Mucosa of rectum (tissue), 2 donors: ENCODE results near the gene SLC25A10.
A peak's percentile ranks its signal among the peaks of the same experiment; 100 is the strongest.
"Not testable (repeated sequence)": the region's sequence is repeated elsewhere in the genome, so short reads cannot be mapped to it uniquely, and the experiment has no call there.

Source experiments
- H3K27ac ChIP-seq, 2 donors: one replicate each; pipeline ENCODE4 v1.7.0; 2013; ENCODE audit warnings: inconsistent platforms in 2 of 2, low read depth in 2 of 2, low read length in 2 of 2
- H3K27me3 ChIP-seq, 2 donors: one replicate each; pipeline ENCODE4 v1.7.0; 2013; ENCODE audit warnings: low read length in 2 of 2; ENCODE audit not compliant: control insufficient read depth in 2 of 2, insufficient read depth in 2 of 2
- H3K36me3 ChIP-seq, 2 donors: one replicate each; pipeline ENCODE4 v1.7.0; 2013; ENCODE audit warnings: low read length in 2 of 2; ENCODE audit not compliant: control insufficient read depth in 2 of 2, insufficient read depth in 2 of 2
- H3K4me1 ChIP-seq, 2 donors: one replicate each; pipeline ENCODE4 v1.7.0; 2013; ENCODE audit warnings: low read length in 2 of 2, mild to moderate bottlenecking in 1 of 2; ENCODE audit not compliant: control insufficient read depth in 2 of 2, insufficient read depth in 2 of 2
- H3K4me3 ChIP-seq, 2 donors: one replicate each; pipeline ENCODE4 v1.7.0; 2013; ENCODE audit warnings: low read length in 2 of 2
- H3K9ac ChIP-seq, 2 donors: one replicate each; pipeline ENCODE4 v1.7.0; 2013; ENCODE audit warnings: low read length in 2 of 2, low read depth in 1 of 2, mild to moderate bottlenecking in 1 of 2
- H3K9me3 ChIP-seq, 2 donors: one replicate each; pipeline ENCODE4 v1.7.0; 2013; ENCODE audit warnings: low read length in 2 of 2; ENCODE audit not compliant: control insufficient read depth in 2 of 2
- donor health status: healthy.
- donor health status: Normal muscosa, but diverticular disease.

The SLC25A10 gene

DNA sequence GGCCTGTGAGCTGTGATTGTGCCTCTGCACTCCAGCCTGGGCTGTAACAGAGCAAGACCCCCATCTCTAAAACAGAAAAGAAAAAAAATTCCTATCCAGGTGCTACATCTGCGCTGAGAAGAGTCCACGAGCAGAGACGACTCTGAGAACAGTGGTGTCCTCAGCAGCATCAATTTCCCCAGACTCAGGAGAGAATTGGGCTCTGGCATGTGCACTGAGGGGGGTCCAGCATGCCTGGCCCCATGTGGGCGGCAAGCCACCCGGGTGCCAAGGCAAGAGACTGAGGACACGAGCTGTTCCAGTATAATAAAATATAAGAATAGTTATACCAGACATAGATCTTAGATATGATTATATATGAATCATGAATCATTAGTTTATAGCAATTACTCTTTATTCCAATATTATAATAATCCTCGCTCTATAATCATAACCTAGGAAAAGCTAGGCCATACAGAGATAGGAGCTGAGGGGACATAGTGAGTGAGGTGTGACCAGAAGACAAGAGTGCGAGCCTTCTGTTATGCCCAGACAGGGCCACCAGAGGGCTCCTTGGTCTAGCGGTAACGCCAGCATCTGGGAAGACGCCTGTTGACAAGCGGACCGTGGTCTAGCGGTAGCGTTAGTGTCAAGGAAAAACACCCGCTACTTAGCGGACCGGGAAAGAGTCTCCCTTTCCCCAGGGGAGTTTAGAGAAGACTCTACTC lies 36.4 kb upstream of the SLC25A10 start:
- not testable (repeated sequence) for H3K27me3 ChIP-seq, H3K9me3 ChIP-seq, H3K27ac ChIP-seq, H3K4me3 ChIP-seq, H3K4me1 ChIP-seq, H3K9ac ChIP-seq
- peaks cover 23 to 25% of the 10 kb centered on the region in 2 donors for H3K36me3 ChIP-seq

GRCh38 chr17:81676906-81677305 lies 35.2 kb upstream of the SLC25A10 start:
- Histone ChIP-seq H3K9ac (no peak overlapping the region), H3K36me3 (peaks cover 16 to 17% of the 10 kb centered on the region in 2 donors), H3K27ac (no peak overlapping the region), H3K4me3 (no peak overlapping the region), H3K9me3 (no peaks in the 10 kb centered on the region), H3K27me3 (no peaks in the 10 kb centered on the region), H3K4me1 (no peaks in the 10 kb centered on the region)

DNA sequence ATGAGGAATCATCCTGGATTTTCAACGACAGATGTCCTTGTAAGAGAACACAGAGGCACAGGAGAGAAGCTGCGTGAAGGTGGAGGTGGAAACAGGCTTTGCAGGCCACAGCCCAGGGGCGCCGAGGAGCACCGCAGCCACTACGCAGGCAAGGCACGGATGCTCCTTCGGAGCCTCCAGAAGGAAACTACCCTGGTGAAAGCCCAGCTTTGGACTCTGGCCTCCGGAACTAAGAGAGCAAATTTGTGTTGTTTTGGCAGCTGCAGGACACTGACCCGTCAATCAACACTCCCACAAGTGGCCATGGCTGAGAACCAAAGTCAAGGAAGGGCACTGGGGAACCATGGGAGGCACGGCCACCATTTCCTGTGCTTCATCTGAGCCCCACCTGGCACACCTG lies 31.9 kb upstream of the SLC25A10 start:
- Histone ChIP-seq H3K9me3 (no peaks in the 10 kb centered on the region), H3K27me3 (no peaks in the 10 kb centered on the region), H3K27ac (no peak overlapping the region), H3K4me1 (peaks cover 7 to 16% of the 10 kb centered on the region in 2 donors), H3K4me3 (no peak overlapping the region), H3K36me3 (peaks cover 0 to 5% of the 10 kb centered on the region in 2 donors), H3K9ac (no peak overlapping the region)

GRCh38 chr17:81681672-81682071 lies 30.4 kb upstream of the SLC25A10 start:
- no peaks in the 10 kb centered on the region for H3K9me3 ChIP-seq
- H3K9ac ChIP-seq: no peak overlapping the region
- H3K4me1 ChIP-seq: peaks cover 9 to 21% of the 10 kb centered on the region in 2 donors
- peaks cover 7 to 11% of the 10 kb centered on the region in 2 donors for H3K36me3 ChIP-seq
- no peaks in the 10 kb centered on the region for H3K27me3 ChIP-seq
- H3K4me3 ChIP-seq: no peak overlapping the region
- no peak overlapping the region for H3K27ac ChIP-seq

DNA sequence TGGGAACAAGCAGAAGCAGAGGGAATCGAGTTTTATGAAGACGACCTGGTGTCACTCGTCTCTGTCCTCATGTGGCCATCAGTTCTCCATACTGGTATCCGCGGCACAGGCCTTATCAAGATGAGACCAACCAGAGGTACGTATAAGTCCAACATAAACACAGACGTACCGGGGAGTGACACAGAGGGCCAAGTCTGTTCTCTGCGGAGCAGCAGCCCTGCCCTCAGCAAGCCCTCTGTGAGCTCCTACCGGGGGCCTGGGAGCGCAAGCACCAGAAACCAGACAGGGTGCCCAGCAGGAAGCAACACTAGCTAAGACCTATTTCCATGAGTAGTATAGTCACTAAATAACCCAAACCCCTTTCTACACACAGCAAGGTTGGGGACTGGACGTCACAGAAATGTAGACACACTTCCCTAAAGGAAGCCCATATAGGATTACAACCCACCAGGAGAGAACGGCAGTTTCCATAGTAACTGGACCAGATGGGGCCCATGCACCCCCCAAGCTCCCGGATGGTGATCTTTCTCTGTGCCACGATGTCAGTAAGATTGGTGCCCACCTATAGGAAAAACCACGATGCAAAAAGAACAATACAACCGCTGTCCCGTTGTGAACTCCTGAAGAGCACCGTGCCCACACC lies 29.4 kb upstream of the SLC25A10 start:
- peak overlapping the region; percentile 82 to 92 for H3K4me3 ChIP-seq
- H3K27ac ChIP-seq: peak overlapping the region in 1 of 2 donors; percentile 71

GRCh38 chr17:81683208-81683583 lies 28.9 kb upstream of the SLC25A10 start:
- peaks cover 9 to 21% of the 10 kb centered on the region in 2 donors for H3K4me1 ChIP-seq
- no peaks in the 10 kb centered on the region for H3K27me3 ChIP-seq
- peak overlapping the region; percentile 82 to 92 for H3K4me3 ChIP-seq
- peak overlapping the region; percentile 81 to 83 for H3K9ac ChIP-seq
- no peaks in the 10 kb centered on the region for H3K9me3 ChIP-seq
- peaks cover 21 to 25% of the 10 kb centered on the region in 2 donors for H3K36me3 ChIP-seq
- peak overlapping the region; percentile 21 to 71 for H3K27ac ChIP-seq

More for the DNA sequence above, 29.4 kb upstream of the SLC25A10 start:
- Histone ChIP-seq H3K9me3 (no peaks in the 10 kb centered on the region), H3K9ac (peak overlapping the region; percentile 81 to 83), H3K27me3 (no peaks in the 10 kb centered on the region), H3K4me1 (peaks cover 9 to 21% of the 10 kb centered on the region in 2 donors), H3K36me3 (peaks cover 16 to 21% of the 10 kb centered on the region in 2 donors)

DNA sequence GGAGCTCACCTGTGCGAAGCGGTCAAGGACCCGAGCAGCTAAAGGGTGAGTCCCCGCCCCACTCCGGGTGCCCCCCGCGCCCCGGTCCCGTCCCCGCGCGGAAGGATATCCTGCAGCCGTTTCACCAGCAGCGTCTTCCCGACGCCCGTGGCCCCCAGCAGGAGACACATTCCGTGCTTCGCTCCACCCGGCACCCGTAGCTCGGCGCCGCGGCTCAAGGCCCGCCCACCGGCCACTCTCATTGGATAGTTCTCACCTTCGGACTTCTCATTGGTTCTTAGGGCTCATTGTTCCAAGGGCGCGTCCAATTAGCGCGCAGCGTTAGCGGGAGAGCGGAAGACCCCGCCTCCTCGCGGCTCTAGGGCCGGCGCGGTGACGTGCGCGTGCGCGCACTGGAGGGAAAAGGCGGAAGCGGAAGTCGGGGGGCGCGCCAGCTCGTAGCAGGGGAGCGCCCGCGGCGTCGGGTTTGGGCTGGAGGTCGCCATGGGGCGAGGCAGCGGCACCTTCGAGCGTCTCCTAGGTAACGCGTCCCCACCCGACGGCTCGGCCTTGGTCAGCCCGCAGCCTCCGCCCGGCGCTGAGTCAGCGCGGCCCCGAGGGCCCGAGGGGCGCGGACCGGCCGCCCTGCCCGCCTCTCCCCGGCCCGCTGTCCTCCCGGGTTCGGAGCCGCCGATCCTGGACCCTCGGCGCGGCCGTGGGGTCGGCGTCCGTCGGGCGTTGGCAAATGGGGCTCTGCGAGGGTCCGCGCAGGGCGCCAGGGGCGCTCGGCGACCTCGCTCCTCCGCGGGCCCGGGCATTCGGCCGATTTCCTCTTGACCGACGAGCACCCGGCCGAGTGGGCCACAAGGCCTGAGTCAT lies 28.3 kb upstream of the SLC25A10 start, which contains the start of the genes ARL16 and HGS:
TSS of gene ARL16 (minus strand) at position 214 of the 858 bp plus-strand sequence. CDS start at position 170, 44 bp downstream.
TSS of gene HGS (plus strand) at position 428 of the 858 bp plus-strand sequence. CDS start at position 484, 56 bp downstream.
- peaks cover 27 to 32% of the 10 kb centered on the region in 2 donors for H3K36me3 ChIP-seq
- peak within 1 kb of the TSS; percentile 83 to 87 for H3K9ac ChIP-seq
- H3K27ac ChIP-seq: peak within 1 kb of the TSS; percentile 67 to 79
- no peaks in the 10 kb centered on the region for H3K27me3 ChIP-seq
- no peaks in the 10 kb centered on the region for H3K9me3 ChIP-seq
- H3K4me3 ChIP-seq: peak within 1 kb of the TSS; percentile 82 to 92
- H3K4me1 ChIP-seq: peaks cover 9 to 21% of the 10 kb centered on the region in 2 donors

DNA sequence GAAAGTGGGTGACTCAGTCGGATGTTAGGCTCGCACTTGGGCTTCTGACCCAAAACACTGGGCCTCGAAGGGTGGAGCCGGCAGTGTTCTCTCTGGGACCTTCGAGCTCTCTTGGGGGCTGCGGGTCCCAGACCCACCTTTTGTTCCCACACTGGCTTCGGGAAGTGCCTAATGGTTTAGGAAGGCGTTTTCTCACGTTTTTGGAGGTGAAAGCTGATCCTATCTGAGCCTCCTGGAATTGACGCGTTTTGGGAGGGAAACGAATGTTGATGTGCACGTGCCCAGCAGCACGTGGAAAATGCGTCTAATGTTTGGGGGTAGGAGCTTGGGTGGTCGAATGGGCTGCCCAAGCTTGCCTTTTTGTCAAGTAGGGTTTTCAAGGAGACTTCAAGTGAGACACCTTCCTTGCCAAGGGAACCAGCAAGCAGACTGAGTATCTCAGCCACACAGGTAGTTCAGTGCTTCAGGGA lies 27.6 kb upstream of the SLC25A10 start:
- Histone ChIP-seq H3K27ac (peak overlapping the region; percentile 67 to 79), H3K27me3 (no peaks in the 10 kb centered on the region), H3K9ac (peak overlapping the region; percentile 80 to 87), H3K9me3 (no peaks in the 10 kb centered on the region), H3K4me3 (peak overlapping the region; percentile 82 to 92), H3K36me3 (peaks cover 31 to 38% of the 10 kb centered on the region in 2 donors), H3K4me1 (peaks cover 9 to 21% of the 10 kb centered on the region in 2 donors)

GRCh38 chr17:81685108-81685507 lies 27.0 kb upstream of the SLC25A10 start:
- H3K9me3 ChIP-seq: no peaks in the 10 kb centered on the region
- peak overlapping the region; percentile 80 to 87 for H3K9ac ChIP-seq
- no peaks in the 10 kb centered on the region for H3K27me3 ChIP-seq
- H3K36me3 ChIP-seq: peaks cover 37 to 41% of the 10 kb centered on the region in 2 donors
- peaks cover 9 to 21% of the 10 kb centered on the region in 2 donors for H3K4me1 ChIP-seq
- H3K27ac ChIP-seq: no peak overlapping the region
- H3K4me3 ChIP-seq: peak overlapping the region; percentile 82 to 92
